Left ventricle myocardium inferior (tissue), 1 donor: Measurements from ENCODE around the gene TPT1. TPM values are rescaled to one million over a fixed set of nuclear protein-coding genes. Genes with fewer than 3 reads are reported as not detected.

Experiments
- DNase-seq: peaks from one replicate; pipeline ENCODE4 v3.0.0-alpha.2; 2020
- H3K27ac ChIP-seq: fragments of 200-600 bp; replicated peaks from 2 replicates; pipeline ENCODE4 v1.8.0; 2021
- H3K27me3 ChIP-seq: fragments of 200-600 bp; 2 replicates; pipeline ENCODE4 v1.8.0; 2021; ENCODE audit warnings: low read depth
- H3K36me3 ChIP-seq: fragments of 200-600 bp; 2 replicates; pipeline ENCODE4 v1.8.0; 2021
- H3K4me1 ChIP-seq: fragments of 200-600 bp; 2 replicates; pipeline ENCODE4 v1.8.0; 2021
- H3K4me3 ChIP-seq: fragments of 200-600 bp; 2 replicates; pipeline ENCODE4 v1.8.0; 2021; ENCODE audit warnings: mild to moderate bottlenecking, moderate library complexity
- H3K9me3 ChIP-seq: fragments of 200-600 bp; replicated peaks from 2 replicates; pipeline ENCODE4 v1.8.0; 2021
- intact Hi-C: fragments of 100-400 bp; cut with micrococcal nuclease; formaldehyde crosslinking; loops from one replicate; pipeline ENCODE4 v1.11.0; 2022
- total RNA-seq: library from RNA; stranded (reverse); fragmentation: NEBNext Ultra II Directional; extraction: Animal tissue kit (Norgen Biotek cat#: 25700); gene quantifications from one replicate; pipeline ENCODE4 v1.2.1, GENCODE V29; 2021
- TF ChIP-seq, protein P1 (sequence below): fragments of 200-600 bp; IDR thresholded peaks from 2 replicates; pipeline ENCODE4 v1.8.0; 2021; ENCODE audit warnings: antibody characterized with exemption, mild to moderate bottlenecking, borderline replicate concordance
- donor health status: DM: no; HTN: yes; CAD: no; lungs with severe emphysema.

The TPT1 gene
- total RNA-seq, 1 donor from 2014 or later: 4,332 TPM

DNA sequence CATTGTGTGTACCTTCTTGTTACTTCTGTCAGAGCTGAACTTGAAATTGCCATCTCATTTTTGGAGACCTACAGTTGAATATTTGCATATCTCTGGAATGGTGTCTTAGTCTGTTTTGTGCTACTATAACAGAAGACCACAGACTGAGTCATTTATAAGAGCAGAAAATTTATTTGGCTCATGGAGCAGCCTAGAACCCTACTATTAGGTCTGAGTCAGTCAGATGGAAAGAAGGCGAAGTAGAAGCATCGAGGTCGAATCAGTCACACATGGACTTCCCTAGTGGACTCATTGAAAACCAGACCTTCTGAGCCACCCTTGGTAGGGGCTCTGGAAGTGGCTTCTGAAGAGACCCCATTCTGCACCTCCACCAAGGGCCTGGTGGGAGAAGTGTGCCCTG is 33.9 kb upstream of the TPT1 start:
- no peaks in the 10 kb centered on the region for H3K9me3 ChIP-seq
- H3K4me1 ChIP-seq: peaks cover 32% of the 10 kb centered on the region
- H3K36me3 ChIP-seq: peaks cover 2% of the 10 kb centered on the region
- TF ChIP-seq, protein P1, sequence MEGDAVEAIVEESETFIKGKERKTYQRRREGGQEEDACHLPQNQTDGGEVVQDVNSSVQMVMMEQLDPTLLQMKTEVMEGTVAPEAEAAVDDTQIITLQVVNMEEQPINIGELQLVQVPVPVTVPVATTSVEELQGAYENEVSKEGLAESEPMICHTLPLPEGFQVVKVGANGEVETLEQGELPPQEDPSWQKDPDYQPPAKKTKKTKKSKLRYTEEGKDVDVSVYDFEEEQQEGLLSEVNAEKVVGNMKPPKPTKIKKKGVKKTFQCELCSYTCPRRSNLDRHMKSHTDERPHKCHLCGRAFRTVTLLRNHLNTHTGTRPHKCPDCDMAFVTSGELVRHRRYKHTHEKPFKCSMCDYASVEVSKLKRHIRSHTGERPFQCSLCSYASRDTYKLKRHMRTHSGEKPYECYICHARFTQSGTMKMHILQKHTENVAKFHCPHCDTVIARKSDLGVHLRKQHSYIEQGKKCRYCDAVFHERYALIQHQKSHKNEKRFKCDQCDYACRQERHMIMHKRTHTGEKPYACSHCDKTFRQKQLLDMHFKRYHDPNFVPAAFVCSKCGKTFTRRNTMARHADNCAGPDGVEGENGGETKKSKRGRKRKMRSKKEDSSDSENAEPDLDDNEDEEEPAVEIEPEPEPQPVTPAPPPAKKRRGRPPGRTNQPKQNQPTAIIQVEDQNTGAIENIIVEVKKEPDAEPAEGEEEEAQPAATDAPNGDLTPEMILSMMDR: no peak
- H3K27ac ChIP-seq: no peak overlapping the region
- intact Hi-C loops: loop anchor here (10.0 kb wide), 1 partner anchor 110 kb away; no protein-coding TSS in a partner anchor
- DNase-seq: no peak
- no peaks in the 10 kb centered on the region for H3K27me3 ChIP-seq
- H3K4me3 ChIP-seq: no peak overlapping the region

DNA sequence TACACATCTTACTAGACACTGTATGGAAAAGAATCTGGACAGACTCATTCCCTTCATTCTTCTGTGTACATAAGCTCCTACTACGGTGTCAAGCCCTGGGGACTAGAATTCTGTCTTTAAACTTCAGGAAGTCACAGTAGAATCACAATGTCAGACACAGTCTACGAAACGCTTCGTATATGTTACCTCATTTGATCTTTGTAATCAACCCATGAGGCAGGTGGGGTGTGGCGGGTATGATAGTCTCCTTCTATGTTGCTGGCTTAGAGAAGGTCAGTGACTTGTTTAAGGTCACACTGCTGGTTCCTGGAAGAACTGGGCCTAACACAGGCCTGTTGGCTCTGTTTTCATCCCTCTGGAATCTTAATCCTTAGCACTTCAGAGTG is 32.2 kb upstream of the TPT1 start:
- Histone ChIP-seq H3K4me3 (no peak overlapping the region), H3K27ac (peak overlapping the region; percentile 20), H3K9me3 (no peaks in the 10 kb centered on the region), H3K4me1 (peaks cover 42% of the 10 kb centered on the region), H3K36me3 (peaks cover 5% of the 10 kb centered on the region), H3K27me3 (no peaks in the 10 kb centered on the region)
- TF ChIP-seq, protein P1: no peak
- no peak for DNase-seq
- intact Hi-C loops: loop anchor here (10.0 kb wide), 1 partner anchor 112 kb away; no protein-coding TSS in a partner anchor

DNA sequence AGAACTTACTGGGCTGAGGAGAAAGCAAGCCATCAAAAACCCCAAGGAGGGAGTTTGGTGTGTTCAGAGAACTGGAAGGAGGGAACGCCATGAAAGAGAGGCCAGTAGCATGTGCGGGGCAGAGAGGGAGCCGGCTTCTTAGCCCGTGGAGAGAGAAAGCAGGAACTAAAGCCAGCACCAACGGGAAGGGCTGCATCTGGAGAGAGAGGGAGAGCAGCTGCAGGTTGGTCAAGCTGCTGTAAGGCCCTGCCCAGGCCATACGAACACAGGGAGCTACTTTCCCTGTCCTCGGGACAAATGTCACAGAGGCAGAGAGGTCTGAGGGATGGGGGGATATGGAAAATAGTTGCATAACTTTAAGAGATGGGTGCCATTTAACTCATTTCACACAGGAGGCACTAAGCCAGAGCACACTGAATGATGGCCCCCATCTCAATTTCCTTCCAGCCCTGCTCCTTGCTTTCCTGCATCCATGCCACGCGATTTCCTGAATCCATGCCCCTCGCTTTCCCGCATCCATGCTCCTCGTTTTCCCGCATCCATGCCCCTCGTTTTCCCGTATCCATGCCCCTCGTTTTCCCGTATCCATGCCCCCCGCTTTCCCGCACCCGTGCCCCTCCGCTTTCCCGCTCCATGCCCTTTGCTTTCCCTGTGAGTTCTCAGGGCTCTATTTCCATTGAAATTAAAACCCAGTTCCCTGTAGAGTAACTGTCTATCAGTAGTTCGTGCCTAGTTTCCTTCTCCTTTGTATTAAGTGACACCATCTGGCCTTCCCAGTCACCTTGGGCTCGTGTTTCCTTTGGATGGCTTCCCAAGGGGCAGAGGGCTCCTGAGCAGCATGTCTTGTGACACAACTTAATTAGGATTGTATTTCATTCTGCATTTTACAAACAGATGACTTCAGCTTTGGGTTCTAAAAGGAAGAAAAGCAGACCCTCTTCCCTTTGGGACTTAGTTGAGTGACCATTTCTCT is 31.5 kb upstream of the TPT1 start:
- Histone ChIP-seq H3K9me3 (no peaks in the 10 kb centered on the region), H3K36me3 (peaks cover 5% of the 10 kb centered on the region), H3K27me3 (no peaks in the 10 kb centered on the region), H3K4me1 (peaks cover 48% of the 10 kb centered on the region), H3K27ac (peak overlapping the region; percentile 20), H3K4me3 (no peak overlapping the region)
- DNase-seq: no peak
- intact Hi-C loops: loop anchor here (10.0 kb wide), 1 partner anchor 112 kb away; no protein-coding TSS in a partner anchor
- TF ChIP-seq, protein P1: no peak

DNA sequence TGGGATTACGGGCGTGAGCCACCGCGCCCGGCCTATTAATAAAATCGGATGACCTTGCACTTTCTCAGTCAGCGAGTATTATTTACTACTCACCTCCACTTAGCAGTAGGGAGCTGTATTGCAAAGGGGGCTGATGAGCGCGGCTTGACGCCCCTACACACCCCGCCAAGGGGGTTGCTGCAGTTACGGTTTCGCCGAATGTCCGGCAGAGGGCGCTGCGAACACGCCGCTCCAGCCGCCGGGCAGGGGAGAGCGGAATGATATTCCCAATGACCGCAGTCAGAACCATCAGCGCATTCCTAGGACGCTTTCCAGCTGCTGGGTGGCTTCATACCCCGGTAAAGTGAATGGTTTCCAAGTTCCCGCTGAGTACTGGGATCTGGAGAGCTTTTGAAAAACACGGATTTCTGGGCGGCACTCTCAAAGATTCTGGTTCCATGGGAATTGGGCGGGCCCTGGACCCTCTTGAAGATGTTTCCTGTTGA is 30.0 kb upstream of the TPT1 start:
- H3K27ac ChIP-seq: peak overlapping the region; percentile 45
- TF ChIP-seq, protein P1: peak; percentile 97

DNA sequence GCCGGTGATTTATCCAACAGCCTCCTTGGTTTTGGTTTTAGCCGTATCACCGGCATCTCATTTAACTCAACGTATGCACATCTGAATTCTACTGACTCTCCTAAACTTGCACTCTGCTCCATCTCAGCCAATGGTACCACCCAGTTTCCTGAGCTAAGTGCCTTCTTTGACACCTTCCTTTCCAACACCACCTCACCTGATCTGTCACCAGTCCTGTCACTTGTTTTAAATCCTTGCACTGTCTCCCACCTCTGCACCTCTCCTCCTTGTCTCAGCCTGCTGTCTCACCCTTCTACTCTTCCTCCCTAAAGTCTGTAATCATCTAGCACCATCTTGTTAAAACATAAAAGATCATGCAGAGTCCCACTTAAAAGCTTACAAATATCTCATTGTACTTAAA is 28.1 kb upstream of the TPT1 start:
- peaks cover 6% of the 10 kb centered on the region for H3K36me3 ChIP-seq
- no peak overlapping the region for H3K27ac ChIP-seq
- DNase-seq: no peak
- H3K4me1 ChIP-seq: peaks cover 50% of the 10 kb centered on the region
- intact Hi-C loops: no loop called here
- no peak overlapping the region for H3K4me3 ChIP-seq
- TF ChIP-seq, protein P1: no peak
- no peaks in the 10 kb centered on the region for H3K9me3 ChIP-seq
- H3K27me3 ChIP-seq: no peaks in the 10 kb centered on the region

More for the DNA sequence above, 30.0 kb upstream of the TPT1 start:
- Histone ChIP-seq H3K4me1 (peaks cover 50% of the 10 kb centered on the region), H3K36me3 (peaks cover 5% of the 10 kb centered on the region), H3K9me3 (no peaks in the 10 kb centered on the region), H3K27me3 (no peaks in the 10 kb centered on the region), H3K4me3 (peak overlapping the region; percentile 52)
- intact Hi-C loops: loop anchor here (10.0 kb wide), 1 partner anchor 114 kb away; no protein-coding TSS in a partner anchor
- peak; percentile 77 for DNase-seq
